HCT116 (cell line): ENCODE measurements around the gene APP. TPM values are rescaled to one million over a fixed set of nuclear protein-coding genes. Genes with fewer than 3 reads are reported as not detected.

ENCODE experiments used
- ATAC-seq: fragments of 200-7000 bp; cut with Tn5 transposase; 2 replicates; pipeline ENCODE4 v1.9.1; 2020; ENCODE audit warnings: mild to moderate bottlenecking, moderate library complexity
- BruUV-seq: library from RNA; stranded (reverse); fragments of 400-500 nt; replicated peaks from 2 replicates; lab custom pipeline; 2021; lab: Mats Ljungman, UMichigan
- CTCF ChIA-PET: fragments of 300-600 bp; sonication (Branson Sonifier 250); formaldehyde crosslinking; loops from one replicate; lab custom pipeline; 2021; ENCODE audit warnings: antibody characterized with exemption; lab: Charles Lee
- POLR2A ChIA-PET: fragments of 300-600, 350-600 bp; sonication (Branson Sonifier 250); formaldehyde crosslinking; loops from one replicate; lab custom pipeline; 2021; ENCODE audit warnings: antibody characterized with exemption; lab: Charles Lee
- RAD21 ChIA-PET, 2 experiments: fragments of 300-600 bp; sonication (Branson Sonifier 250); formaldehyde crosslinking; loops; one replicate each; lab custom pipeline; 2023; ENCODE audit warnings: low total read pairs in 2 of 2; ENCODE audit not compliant: uncharacterized antibody in 2 of 2, unreplicated experiment in 2 of 2, low non-redundant PET in 1 of 2; lab: Charles Lee
- DNase-seq: peaks from one replicate; pipeline ENCODE4 v3.0.0-alpha.2; 2010; ENCODE audit warnings: low read depth, low spot score
- H2AFZ ChIP-seq: fragments of 200-600 bp; shearing (Covaris generic), sonication (generic); 2 replicates; pipeline ENCODE4 v1.6.1; 2017; ENCODE audit warnings: low read depth, mixed run types, mixed read lengths, antibody characterized with exemption, low read length; ENCODE audit not compliant: poor library complexity, severe bottlenecking
- H3K27ac ChIP-seq: 2 replicates; pipeline ENCODE4 v1.5.1; 2012; ENCODE audit warnings: low read depth, low read length
- H3K27me3 ChIP-seq: fragments of 200-600 bp; sonication (generic); 2 replicates; pipeline ENCODE4 v1.6.1; 2016; ENCODE audit warnings: mixed run types, low read length, mixed read lengths; ENCODE audit not compliant: insufficient read depth
- H3K36me3 ChIP-seq, 2 experiments: fragments of 200-500 bp in 1 of 2; fragments of 200-600 bp in 1 of 2; sonication (Bioruptor generic) in 1 of 2; sonication (generic) in 1 of 2; 2 replicates each; pipeline versions ENCODE4 v1.5.1 to v1.6.1; 2014 to 2016; ENCODE audit warnings: low read length in 2 of 2, inconsistent platforms in 1 of 2, mixed read lengths in 1 of 2, mixed run types in 1 of 2; ENCODE audit not compliant: insufficient read depth in 2 of 2, control insufficient read depth in 1 of 2
- H3K4me1 ChIP-seq, 2 experiments: fragments of 200-600 bp in 1 of 2; sonication (generic) in 1 of 2; 2 replicates each; pipeline versions ENCODE4 v1.5.1 to v1.6.1; 2012 to 2017; ENCODE audit warnings: low read length in 2 of 2, inconsistent platforms in 1 of 2, mild to moderate bottlenecking in 1 of 2, mixed read lengths in 1 of 2, mixed run types in 1 of 2, moderate library complexity in 1 of 2; ENCODE audit not compliant: insufficient read depth in 2 of 2, control insufficient read depth in 1 of 2
- H3K4me2 ChIP-seq: fragments of 200-600 bp; sonication (generic); 2 replicates; pipeline ENCODE4 v1.6.1; 2017; ENCODE audit warnings: mixed run types, low read length, mixed read lengths
- H3K4me3 ChIP-seq, 2 experiments: fragments of 200-600 bp in 1 of 2; sonication (generic) in 1 of 2; replicated peaks in 1 of 2; 2 replicates each; pipeline ENCODE4 v1.5.1; 2011 to 2016; ENCODE audit warnings: low read length in 2 of 2, control low read depth in 1 of 2, low read depth in 1 of 2, mild to moderate bottlenecking in 1 of 2, mixed read lengths in 1 of 2, mixed run types in 1 of 2
- H3K79me2 ChIP-seq: fragments of 200-600 bp; sonication (generic); 2 replicates; pipeline ENCODE4 v1.6.1; 2017; ENCODE audit warnings: mild to moderate bottlenecking, mixed run types, low read length, moderate library complexity, mixed read lengths; ENCODE audit not compliant: insufficient read depth
- H3K9ac ChIP-seq: fragments of 200-600 bp; sonication (generic); 2 replicates; pipeline ENCODE4 v1.6.1; 2016; ENCODE audit warnings: low read length, mixed read lengths
- H3K9me2 ChIP-seq: fragments of 200-600 bp; sonication (generic), shearing (Covaris generic); 2 replicates; pipeline ENCODE4 v1.6.1; 2017; ENCODE audit warnings: mixed run types, mild to moderate bottlenecking, moderate library complexity; ENCODE audit not compliant: insufficient read depth
- H3K9me3 ChIP-seq, 2 experiments: fragments of 200-500 bp in 1 of 2; fragments of 200-600 bp in 1 of 2; sonication (Bioruptor generic) in 1 of 2; sonication (generic) in 1 of 2; 2 replicates each; pipeline ENCODE4 v1.6.1; 2014 to 2017; ENCODE audit warnings: low read length in 2 of 2, mixed read lengths in 2 of 2, inconsistent platforms in 1 of 2, low read depth in 1 of 2, mild to moderate bottlenecking in 1 of 2, mixed run types in 1 of 2, moderate library complexity in 1 of 2; ENCODE audit not compliant: control insufficient read depth in 1 of 2, insufficient read depth in 1 of 2
- H4K20me1 ChIP-seq: fragments of 200-600 bp; sonication (generic), shearing (Covaris generic); 2 replicates; pipeline ENCODE4 v1.6.1; 2017; ENCODE audit warnings: mixed run types, mild to moderate bottlenecking, moderate library complexity; ENCODE audit not compliant: insufficient read depth
- CEBPB ChIP-seq: IDR thresholded peaks from 2 replicates; pipeline ENCODE4 v1.6.1; 2012; ENCODE audit warnings: low read depth
- ELF1 ChIP-seq: IDR thresholded peaks from 2 replicates; pipeline ENCODE4 v1.6.1; 2012; ENCODE audit warnings: low read depth, borderline replicate concordance
- EZH2 ChIP-seq: fragments of 200-600 bp; sonication (generic); IDR thresholded peaks from 2 replicates; pipeline ENCODE4 v1.6.1; 2017; ENCODE audit warnings: antibody characterized with exemption, mixed run types
- EZH2phosphoT487 ChIP-seq: fragments of 200-600 bp; IDR thresholded peaks from 2 replicates; pipeline ENCODE4 v1.6.1; 2018; ENCODE audit warnings: antibody characterized with exemption, borderline replicate concordance
- FOSL1 ChIP-seq: IDR thresholded peaks from 2 replicates; pipeline ENCODE4 v1.6.1; 2012; ENCODE audit warnings: low read depth
- JUND ChIP-seq: IDR thresholded peaks from 2 replicates; pipeline ENCODE4 v1.6.1; 2012
- POLR2A ChIP-seq: IDR thresholded peaks from 2 replicates; pipeline ENCODE4 v1.7.0; 2011; ENCODE audit warnings: borderline replicate concordance; ENCODE audit not compliant: insufficient read depth, insufficient read length; ENCODE audit errors: extremely low read depth
- POLR2AphosphoS5 ChIP-seq: IDR thresholded peaks from 2 replicates; pipeline ENCODE4 v1.6.1; 2011; ENCODE audit warnings: mild to moderate bottlenecking, low read depth, low read length, moderate library complexity
- RAD21 ChIP-seq: IDR thresholded peaks from 2 replicates; pipeline ENCODE4 v1.6.1; 2012; ENCODE audit warnings: low read depth, mild to moderate bottlenecking
- SIN3A ChIP-seq: IDR thresholded peaks from 2 replicates; pipeline ENCODE4 v1.6.1; 2012; ENCODE audit warnings: low read depth
- SP1 ChIP-seq: IDR thresholded peaks from 2 replicates; pipeline ENCODE4 v1.6.1; 2012; ENCODE audit warnings: low read depth
- SRF ChIP-seq: IDR thresholded peaks from 2 replicates; pipeline ENCODE4 v1.6.1; 2012; ENCODE audit warnings: low read depth
- TCF7L2 ChIP-seq: IDR thresholded peaks from 2 replicates; pipeline ENCODE4 v1.7.0; 2011; ENCODE audit warnings: borderline replicate concordance, inconsistent platforms; ENCODE audit not compliant: insufficient read depth, insufficient read length; ENCODE audit errors: extremely low read depth
- YY1 ChIP-seq: IDR thresholded peaks from 2 replicates; pipeline ENCODE4 v1.6.1; 2011; ENCODE audit warnings: low read length, low read depth, moderate library complexity, mild to moderate bottlenecking; ENCODE audit not compliant: insufficient replicate concordance; ENCODE audit errors: extremely low read depth
- ZFX ChIP-seq: fragments of 450-650 bp; IDR thresholded peaks from 2 replicates; pipeline ENCODE4 v1.6.1; 2017
- intact Hi-C: fragments of 100-400 bp; cut with micrococcal nuclease; formaldehyde crosslinking; loops from 2 replicates; pipeline ENCODE4 v1.10.0; 2022
- total RNA-seq: library from RNA; stranded (reverse); gene quantifications from one replicate; pipeline ENCODE4 v1.2.1, GENCODE V29; 2021; ENCODE audit not compliant: unreplicated experiment
- TF ChIP-seq, protein P1 (sequence below): IDR thresholded peaks from 2 replicates; pipeline ENCODE4 v1.6.1; 2011; ENCODE audit warnings: mild to moderate bottlenecking, low read length, moderate library complexity; ENCODE audit not compliant: insufficient replicate concordance; ENCODE audit errors: extremely low read depth
- TF ChIP-seq, protein P2 (sequence below): IDR thresholded peaks from 2 replicates; pipeline ENCODE4 v1.6.1; 2012; ENCODE audit warnings: low read depth
- TF ChIP-seq, protein P3 (sequence below): IDR thresholded peaks from 2 replicates; pipeline ENCODE4 v1.6.1; 2012
- TF ChIP-seq, protein P4 (sequence below), 3 experiments: fragments of 200-600 bp in 1 of 3; sonication (generic) in 1 of 3; IDR thresholded peaks in 2 of 3; conservative IDR thresholded peaks in 1 of 3; 2 replicates each; pipeline ENCODE4 v1.5.1; 2012 to 2017; ENCODE audit warnings: low read depth in 2 of 3, low read length in 2 of 3, antibody characterized with exemption in 1 of 3, borderline replicate concordance in 1 of 3, control low read depth in 1 of 3, mild to moderate bottlenecking in 1 of 3, mixed read lengths in 1 of 3, mixed run types in 1 of 3, moderate library complexity in 1 of 3; ENCODE audit not compliant: insufficient read depth in 1 of 3

APP gene
- total RNA-seq, 1 experiment from 2014 or later: 267 TPM

DNA sequence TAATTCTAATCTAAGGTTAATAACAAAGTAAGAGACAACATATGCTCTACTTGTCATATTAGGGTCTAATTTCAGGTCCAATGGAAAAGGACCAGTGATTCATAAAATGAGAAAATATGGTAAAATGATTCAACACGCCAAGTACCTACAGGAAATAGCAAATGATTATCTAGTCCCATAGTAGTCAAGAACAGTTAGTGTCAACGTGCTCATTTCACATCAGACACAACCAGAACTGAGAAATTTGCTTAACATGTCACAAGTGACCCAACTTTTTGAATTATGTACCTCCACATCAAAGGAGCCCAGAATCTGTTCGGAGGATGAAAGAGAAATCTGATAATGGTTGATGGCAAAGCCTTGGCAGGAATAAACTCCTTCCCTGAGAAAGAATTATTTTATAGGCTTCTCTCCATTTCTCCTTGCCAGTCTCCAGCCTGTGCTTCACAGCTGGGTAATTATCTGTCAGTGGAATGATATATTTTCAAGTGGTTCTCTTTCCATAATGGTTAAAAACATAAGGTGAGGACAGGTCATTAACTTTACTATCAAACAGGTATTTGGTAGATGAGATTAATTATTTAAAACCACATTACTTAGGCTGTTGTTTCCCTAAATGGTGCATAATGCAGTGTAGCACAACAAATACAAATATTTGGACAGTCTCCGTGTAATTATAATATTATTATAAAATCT, 83.2 kb downstream of the APP start:
- ChIA-PET RAD21 (no interaction called here), CTCF (no interaction called here), POLR2A (no interaction called here)
- H4K20me1 ChIP-seq: peaks cover 22% of the 10 kb centered on the region; the same call in 1 of the 2 replicates
- H3K9ac ChIP-seq: no peak overlapping the region
- H3K4me2 ChIP-seq: no peak overlapping the region
- H3K9me3 ChIP-seq: no peaks in the 10 kb centered on the region
- TSS peak; percentile 6 for BruUV-seq
- no peaks in the 10 kb centered on the region for H3K4me1 ChIP-seq
- TF ChIP-seq RAD21 (no peak), FOSL1 (no peak), CEBPB (no peak), POLR2AphosphoS5 (no peak), JUND (no peak), TCF7L2 (no peak), ELF1 (no peak), EZH2 (no peak), SP1 (no peak), ZFX (no peak), YY1 (no peak), SIN3A (no peak), EZH2phosphoT487 (no peak), SRF (no peak), POLR2A (no peak)
- TF ChIP-seq, protein P1, sequence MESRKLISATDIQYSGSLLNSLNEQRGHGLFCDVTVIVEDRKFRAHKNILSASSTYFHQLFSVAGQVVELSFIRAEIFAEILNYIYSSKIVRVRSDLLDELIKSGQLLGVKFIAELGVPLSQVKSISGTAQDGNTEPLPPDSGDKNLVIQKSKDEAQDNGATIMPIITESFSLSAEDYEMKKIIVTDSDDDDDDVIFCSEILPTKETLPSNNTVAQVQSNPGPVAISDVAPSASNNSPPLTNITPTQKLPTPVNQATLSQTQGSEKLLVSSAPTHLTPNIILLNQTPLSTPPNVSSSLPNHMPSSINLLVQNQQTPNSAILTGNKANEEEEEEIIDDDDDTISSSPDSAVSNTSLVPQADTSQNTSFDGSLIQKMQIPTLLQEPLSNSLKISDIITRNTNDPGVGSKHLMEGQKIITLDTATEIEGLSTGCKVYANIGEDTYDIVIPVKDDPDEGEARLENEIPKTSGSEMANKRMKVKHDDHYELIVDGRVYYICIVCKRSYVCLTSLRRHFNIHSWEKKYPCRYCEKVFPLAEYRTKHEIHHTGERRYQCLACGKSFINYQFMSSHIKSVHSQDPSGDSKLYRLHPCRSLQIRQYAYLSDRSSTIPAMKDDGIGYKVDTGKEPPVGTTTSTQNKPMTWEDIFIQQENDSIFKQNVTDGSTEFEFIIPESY: no peak
- TF ChIP-seq, protein P2, sequence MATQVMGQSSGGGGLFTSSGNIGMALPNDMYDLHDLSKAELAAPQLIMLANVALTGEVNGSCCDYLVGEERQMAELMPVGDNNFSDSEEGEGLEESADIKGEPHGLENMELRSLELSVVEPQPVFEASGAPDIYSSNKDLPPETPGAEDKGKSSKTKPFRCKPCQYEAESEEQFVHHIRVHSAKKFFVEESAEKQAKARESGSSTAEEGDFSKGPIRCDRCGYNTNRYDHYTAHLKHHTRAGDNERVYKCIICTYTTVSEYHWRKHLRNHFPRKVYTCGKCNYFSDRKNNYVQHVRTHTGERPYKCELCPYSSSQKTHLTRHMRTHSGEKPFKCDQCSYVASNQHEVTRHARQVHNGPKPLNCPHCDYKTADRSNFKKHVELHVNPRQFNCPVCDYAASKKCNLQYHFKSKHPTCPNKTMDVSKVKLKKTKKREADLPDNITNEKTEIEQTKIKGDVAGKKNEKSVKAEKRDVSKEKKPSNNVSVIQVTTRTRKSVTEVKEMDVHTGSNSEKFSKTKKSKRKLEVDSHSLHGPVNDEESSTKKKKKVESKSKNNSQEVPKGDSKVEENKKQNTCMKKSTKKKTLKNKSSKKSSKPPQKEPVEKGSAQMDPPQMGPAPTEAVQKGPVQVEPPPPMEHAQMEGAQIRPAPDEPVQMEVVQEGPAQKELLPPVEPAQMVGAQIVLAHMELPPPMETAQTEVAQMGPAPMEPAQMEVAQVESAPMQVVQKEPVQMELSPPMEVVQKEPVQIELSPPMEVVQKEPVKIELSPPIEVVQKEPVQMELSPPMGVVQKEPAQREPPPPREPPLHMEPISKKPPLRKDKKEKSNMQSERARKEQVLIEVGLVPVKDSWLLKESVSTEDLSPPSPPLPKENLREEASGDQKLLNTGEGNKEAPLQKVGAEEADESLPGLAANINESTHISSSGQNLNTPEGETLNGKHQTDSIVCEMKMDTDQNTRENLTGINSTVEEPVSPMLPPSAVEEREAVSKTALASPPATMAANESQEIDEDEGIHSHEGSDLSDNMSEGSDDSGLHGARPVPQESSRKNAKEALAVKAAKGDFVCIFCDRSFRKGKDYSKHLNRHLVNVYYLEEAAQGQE: no peak
- TF ChIP-seq, protein P3, sequence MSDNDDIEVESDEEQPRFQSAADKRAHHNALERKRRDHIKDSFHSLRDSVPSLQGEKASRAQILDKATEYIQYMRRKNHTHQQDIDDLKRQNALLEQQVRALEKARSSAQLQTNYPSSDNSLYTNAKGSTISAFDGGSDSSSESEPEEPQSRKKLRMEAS: no peak
- TF ChIP-seq, protein P4, sequence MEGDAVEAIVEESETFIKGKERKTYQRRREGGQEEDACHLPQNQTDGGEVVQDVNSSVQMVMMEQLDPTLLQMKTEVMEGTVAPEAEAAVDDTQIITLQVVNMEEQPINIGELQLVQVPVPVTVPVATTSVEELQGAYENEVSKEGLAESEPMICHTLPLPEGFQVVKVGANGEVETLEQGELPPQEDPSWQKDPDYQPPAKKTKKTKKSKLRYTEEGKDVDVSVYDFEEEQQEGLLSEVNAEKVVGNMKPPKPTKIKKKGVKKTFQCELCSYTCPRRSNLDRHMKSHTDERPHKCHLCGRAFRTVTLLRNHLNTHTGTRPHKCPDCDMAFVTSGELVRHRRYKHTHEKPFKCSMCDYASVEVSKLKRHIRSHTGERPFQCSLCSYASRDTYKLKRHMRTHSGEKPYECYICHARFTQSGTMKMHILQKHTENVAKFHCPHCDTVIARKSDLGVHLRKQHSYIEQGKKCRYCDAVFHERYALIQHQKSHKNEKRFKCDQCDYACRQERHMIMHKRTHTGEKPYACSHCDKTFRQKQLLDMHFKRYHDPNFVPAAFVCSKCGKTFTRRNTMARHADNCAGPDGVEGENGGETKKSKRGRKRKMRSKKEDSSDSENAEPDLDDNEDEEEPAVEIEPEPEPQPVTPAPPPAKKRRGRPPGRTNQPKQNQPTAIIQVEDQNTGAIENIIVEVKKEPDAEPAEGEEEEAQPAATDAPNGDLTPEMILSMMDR (IDR thresholded peaks at IDR 0.05 in 2 of 3, conservative IDR thresholded peaks at IDR 0.05 in 1 of 3; ENCODE audit: borderline replicate concordance in 1 of 3, insufficient read depth in 1 of 3, low read depth in 2 of 3, low read length in 2 of 3): no peak
- no peaks in the 10 kb centered on the region for H3K27me3 ChIP-seq
- no peaks in the 10 kb centered on the region for H3K9me2 ChIP-seq
- DNase-seq: no peak
- ATAC-seq: no peak
- intact Hi-C loops: no loop called here
- H3K4me3 ChIP-seq: no peak overlapping the region
- peaks cover 94% of the 10 kb centered on the region for H3K79me2 ChIP-seq
- H3K36me3 ChIP-seq: no peaks in the 10 kb centered on the region; a peak in 2 of 4 replicates
- H2AFZ ChIP-seq: no peak overlapping the region
- H3K27ac ChIP-seq: no peak overlapping the region
